Measurements from ENCODE around the gene PLD1.
A peak's percentile ranks its signal among the peaks of the same experiment; 100 is the strongest.
"Not testable (repeated sequence)": the region's sequence is repeated elsewhere in the genome, so short reads cannot be mapped to it uniquely, and the experiment has no call there.

PLD1 gene

GRCh38 chr3:171770689-171771620 lies 39.3 kb downstream of the PLD1 start:
- peak; percentile 75 for DNase-seq (ENCODE audit: low spot score)

GRCh38 chr3:171769461-171769860 lies 40.8 kb downstream of the PLD1 start:
- no peak for DNase-seq (ENCODE audit: low spot score)

DNA sequence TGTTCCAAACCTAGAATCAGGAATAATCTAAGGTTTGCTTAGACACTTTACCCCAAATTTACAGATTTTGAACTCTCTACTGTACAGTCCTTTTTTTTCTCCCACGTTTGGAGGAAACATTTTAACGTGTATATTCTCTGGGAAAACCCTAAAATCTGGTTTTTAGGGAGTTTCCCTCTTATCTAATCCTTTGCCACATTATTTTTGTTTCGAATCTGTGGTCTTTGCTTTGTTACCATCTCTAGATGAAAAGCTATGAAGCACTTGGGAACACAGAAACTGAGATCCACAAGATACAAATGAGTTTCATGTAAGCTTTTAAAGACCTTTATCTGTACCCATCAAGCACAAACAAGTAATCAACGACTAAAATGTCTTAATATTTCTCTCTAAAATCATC lies 41.3 kb downstream of the PLD1 start:
- no peak for DNase-seq (ENCODE audit: low spot score)

DNA sequence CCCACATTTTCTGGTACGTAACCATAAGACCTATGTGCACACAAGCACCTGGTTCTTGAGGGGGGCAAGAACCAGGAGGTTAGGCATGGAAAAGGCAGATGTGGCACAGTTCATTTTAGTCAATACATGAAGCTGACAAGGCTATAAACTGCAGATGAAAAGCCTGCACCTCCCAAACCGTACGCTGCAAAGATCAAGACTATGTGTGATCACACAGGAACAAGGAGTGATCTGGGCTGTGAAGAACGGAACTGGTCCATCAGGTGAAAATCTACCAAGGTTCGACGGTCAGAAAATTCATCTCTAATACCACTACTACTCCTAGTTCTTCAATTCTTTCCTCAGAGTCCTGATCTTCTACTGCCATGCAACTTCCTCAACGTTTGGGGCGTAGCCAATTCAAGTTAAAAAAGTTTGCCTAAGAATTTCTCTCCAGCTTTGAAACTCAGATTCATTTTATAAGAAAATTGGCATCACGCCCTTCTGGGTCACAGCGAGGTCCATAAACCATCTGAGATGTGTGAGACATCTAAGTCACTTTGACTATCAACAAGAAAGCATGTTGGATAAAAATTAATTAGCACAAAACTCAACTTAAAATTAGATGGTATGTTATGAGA lies 41.9 kb downstream of the PLD1 start:
- DNase-seq (ENCODE audit: low spot score) = no peak

DNA sequence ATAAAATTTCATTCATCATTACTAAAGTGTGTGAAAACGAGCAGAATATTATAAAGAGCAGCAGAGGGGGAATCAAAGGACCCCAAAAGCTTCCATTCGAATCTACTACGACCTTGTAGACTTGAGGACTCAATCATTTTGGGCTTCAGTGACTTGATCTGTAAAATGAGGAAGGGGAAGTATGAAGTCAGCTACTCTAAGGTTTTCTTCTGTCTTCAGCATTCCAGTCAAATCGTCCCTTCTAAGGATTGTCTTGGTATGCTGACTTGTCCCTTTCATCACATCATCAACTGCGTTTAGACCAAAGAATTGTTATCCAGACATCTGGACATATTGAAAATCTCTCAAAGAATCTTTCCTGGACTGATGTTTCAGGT lies 44.8 kb downstream of the PLD1 start:
- no peak for DNase-seq (ENCODE audit: low spot score)

- DNase-seq (ENCODE audit: low spot score) = no peak
These were observed 46.9 kb downstream of the PLD1 start for GRCh38 chr3:171763392-171763791.

GRCh38 chr3:171760477-171760876 lies 49.8 kb downstream of the PLD1 start:
- DNase-seq (ENCODE audit: low spot score) = no peak

DNA sequence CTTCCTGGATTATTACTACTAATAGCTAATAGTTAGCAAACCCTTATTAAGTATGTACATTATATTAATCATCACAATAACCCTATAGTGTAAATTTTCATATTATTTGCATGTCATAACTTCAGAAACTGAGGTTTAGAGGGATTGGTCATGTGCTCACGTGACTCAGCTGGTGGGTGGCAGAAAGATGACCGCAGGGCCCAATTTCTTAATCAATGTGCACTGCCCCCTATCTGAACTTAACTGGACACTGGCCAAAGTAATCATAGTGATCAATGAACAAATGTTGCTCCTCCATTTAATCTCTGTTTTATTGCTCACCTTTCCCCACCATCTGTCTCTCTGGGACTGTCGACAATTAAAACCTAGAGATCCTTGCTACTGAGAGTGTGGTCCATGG lies 52.2 kb downstream of the PLD1 start:
- DNase-seq (ENCODE audit: low spot score) = peak; percentile 33

DNA sequence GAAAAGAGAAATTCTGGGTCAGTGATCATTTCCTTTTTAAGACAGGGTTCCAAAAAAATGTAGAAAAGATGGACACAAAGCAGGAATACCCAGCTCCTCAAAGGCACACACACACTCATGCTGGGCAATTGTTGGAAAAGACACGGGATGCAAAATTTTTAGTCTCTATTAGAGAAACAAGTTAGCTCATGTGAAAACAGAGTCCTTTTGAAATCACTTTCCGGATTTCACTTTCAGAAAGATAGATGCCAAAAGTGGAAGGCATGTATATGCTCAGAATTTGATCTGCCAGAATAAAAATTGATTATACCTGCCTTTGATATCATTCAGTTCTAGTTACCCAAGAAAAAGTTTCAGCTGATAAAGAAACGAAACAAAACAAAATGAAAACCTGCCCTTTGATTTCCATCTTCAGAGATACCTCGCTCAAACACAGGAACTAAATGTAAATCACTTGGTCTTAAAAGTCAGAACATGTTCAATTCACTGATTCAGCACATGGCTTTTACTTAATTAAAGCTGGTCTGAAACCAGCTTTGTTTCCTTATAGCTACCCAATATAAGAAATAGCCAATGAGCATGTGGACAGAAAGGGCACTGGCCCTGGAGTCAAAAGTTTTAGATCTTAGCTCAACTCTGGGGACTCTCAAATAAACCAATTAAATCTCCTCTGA lies 52.8 kb downstream of the PLD1 start:
- no peak for DNase-seq (ENCODE audit: low spot score)

GRCh38 chr3:171755656-171756055 lies 54.6 kb downstream of the PLD1 start:
- no peak for DNase-seq (ENCODE audit: low spot score)

DNA sequence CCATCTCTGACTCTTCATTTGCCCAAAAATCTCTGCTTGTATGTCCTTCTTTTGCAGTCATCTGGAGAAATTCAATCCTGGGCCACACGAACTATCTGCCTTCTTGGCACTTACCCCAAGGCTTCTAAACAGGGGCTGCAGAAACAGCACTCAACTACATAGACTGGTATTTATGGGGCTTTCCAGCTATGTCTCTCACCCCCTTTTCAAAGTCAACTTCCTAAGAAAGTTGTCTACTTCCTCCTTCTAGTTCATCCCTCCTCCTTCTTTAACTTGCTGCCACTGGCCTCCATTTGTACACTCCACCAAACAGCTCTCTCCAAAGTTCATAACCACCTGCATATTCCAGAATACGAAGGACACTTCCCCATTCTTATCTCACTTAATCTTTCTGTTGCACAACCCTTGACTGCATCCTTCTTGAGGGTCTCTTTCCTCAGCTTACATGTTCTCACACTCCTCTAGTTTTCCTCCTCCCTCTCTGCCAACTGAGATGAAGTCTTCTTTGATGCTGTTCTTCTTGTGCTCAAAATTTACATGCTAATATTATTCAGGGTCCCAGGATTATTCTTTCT lies 55.2 kb downstream of the PLD1 start:
- no peak for DNase-seq (ENCODE audit: low spot score)

DNA sequence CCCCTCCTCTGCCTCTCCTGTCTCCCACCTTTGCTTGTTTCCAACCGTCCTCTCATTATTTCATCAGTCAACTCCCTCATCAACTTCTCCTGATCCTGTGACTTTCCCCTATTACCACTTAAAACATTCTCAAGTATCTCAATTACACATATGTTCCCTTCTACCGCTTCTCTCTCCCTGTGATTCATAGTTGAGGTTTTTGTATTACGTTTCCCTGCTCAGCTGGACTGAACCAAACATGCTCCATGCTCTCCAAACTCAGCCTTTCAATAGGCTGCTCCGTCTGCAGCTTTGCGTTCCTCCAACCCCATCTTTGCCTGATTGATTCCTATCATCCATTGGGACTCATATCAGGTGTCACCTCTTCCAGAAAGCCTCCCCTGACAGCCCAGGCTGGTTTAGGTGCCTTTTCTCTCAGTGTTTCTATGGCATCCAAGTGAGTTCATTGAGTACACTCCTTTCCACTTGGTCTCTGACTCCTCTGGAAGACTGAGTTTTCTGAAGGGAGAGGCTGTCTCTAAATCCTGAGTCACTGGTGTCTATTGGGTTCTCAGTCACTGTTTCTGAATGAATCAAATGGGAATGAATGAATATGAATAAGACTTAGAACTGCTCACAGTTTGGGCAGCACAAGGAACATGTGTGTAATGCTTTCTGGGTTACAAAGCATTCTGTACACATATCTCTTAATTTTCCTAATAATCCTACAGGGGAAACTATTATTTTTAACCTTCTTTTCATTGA lies 56.4 kb downstream of the PLD1 start:
- no peak for DNase-seq (ENCODE audit: low spot score)

GRCh38 chr3:171753025-171753472 lies 57.2 kb downstream of the PLD1 start:
- DNase-seq (ENCODE audit: low spot score) = no peak

DNA sequence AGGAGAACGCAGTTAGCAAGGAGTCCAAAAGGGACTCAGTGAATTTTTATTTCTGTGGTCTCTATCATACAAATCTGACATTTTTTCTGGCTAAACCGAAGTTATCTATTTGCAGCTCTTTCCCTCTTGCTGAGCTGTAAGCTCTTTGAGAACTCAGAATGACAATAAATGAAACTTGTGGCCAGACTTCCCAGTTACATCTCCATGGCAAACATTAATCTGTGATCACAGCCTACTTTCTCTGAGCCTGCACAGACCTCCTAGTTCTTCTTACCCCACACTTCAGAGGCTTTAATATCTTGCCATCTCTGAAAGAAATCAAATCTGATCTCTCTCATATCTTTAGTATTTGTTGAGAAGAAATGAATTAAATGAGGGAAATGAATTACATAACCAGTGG lies 58.0 kb downstream of the PLD1 start:
- no peak for DNase-seq (ENCODE audit: low spot score)

DNA sequence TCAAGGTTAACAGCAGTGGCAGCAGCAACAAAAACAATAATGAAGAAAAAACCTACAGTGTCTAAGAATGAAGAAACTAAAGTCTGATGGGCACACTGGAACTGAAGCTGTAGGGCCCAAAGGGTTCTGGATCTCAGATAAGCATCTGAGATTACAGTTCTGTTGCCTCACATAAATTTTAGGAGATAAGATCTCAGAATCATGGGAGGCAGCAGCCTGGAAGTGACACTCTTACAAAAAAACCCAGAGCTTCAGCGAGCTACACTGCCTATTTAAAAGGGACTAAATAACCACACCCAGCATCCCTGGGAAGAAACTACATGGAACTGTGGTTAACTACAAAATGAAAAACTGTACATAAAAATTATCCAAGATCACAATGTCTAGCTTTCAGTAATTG lies 61.2 kb downstream of the PLD1 start:
- no peak for DNase-seq (ENCODE audit: low spot score)

DNA sequence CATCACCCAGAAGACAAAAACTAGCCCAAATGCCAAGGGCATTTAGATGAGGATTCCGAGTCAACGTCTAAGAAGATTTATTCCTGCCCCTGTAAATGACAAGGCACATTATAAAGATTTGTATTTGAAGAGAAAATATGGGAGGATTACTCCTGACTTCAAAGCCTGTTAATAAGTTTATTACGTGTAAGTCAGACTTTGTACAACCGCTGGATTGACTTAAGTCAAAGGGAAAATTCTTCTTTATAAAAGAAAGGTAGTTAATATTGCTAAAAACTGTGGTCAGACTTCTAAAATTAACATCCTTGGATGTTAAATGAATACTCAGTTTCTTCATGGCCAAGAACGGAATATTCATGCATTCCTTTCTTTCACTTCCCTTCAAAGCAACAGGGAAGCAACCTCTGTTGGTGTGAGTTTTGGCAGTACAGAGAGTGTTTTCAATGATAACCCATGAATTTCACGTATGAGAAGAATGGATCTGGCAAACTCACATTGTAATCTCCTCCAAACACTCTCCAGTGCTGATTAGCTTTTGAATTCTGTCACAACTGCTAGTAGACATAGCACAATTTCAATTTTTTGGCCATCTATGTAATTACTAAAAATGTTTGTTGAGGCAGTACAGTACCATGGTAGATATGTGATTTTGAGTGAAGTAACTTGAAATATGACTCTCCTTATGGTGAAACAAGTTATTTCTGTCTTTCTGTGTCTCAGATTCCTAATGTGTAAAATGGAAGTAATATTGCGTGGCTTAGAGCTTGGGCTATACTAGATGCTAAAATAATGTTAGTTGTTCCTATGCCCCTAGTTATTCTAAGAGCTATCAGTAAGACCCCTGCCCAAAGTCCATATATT lies 62.0 kb downstream of the PLD1 start:
- no peak for DNase-seq (ENCODE audit: low spot score)

DNA sequence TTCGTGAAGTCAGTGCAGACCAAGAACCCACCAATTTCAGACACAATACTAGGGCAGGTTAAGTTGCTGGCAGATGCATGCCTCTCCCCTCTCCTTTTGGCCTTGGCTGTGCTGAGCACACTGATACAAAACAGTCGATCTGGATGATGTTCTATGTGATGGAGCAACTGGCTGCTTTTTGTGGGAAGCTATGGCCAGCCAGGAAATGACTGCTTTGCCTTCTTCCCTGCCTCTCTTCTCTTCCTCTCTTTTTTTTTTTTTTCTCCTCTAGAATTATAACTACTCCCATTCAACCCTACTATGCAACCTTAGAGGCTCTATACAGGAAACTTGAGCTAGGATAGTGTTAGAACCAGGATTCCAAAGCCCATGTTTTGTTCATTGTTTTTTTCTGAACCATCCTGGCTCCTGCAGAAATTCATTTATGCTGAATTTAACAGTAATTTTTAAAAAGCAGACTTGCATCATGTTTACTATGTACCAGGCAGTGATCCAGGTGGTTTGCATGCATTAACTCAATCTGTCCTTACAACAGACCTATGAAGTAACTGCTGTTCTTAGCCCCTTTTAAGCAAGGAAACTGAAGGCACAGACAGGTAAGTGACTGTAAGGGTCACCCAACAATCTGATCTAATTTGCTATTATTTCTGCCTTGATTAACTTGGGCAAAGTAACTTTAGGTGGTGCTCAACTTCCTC lies 62.9 kb downstream of the PLD1 start:
- no peak for DNase-seq (ENCODE audit: low spot score)

GRCh38 chr3:171746320-171747222 lies 63.7 kb downstream of the PLD1 start:
- not testable (repeated sequence) for DNase-seq (ENCODE audit: low spot score)
